ENCODE results near the gene DSN1. TPM values are rescaled to one million over a fixed set of nuclear protein-coding genes. Genes with fewer than 3 reads are reported as not detected.

The DSN1 gene
- polyA plus RNA-seq, 1 of the 3 experiments (the other 2 are of a cell fraction) = 7.3 TPM

DNA sequence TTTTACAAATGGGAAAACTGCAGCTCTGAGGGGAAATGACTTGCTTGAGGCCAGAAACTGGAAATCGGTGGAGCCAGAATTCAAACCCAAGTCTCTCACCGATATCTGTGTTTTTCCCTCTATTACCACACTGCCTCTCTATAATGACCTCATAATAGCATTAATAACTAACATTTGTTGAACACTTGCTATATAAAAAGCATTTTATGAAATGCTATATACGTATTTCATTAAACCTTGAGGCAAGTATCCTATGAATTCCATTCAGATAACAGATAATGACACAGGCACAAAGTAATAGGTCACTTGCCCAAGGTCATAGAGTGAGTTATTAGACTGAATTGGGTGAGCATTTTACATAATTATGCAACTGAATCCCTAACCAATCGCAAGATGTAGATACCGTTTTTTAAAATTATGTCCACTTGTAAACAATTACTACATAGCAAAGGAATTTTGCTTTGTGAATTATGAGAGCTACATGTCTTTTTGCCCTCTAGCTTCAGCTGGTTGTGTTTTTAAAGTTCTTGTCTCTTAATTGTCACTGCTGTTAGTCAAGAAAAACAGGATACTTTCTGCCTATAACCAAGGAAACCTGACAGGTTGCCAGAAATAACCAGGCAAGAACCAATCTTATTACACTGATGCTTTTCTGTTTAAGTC lies 4.7 kb downstream of the DSN1 start (continued):
- TF ChIP-seq, protein P1, sequence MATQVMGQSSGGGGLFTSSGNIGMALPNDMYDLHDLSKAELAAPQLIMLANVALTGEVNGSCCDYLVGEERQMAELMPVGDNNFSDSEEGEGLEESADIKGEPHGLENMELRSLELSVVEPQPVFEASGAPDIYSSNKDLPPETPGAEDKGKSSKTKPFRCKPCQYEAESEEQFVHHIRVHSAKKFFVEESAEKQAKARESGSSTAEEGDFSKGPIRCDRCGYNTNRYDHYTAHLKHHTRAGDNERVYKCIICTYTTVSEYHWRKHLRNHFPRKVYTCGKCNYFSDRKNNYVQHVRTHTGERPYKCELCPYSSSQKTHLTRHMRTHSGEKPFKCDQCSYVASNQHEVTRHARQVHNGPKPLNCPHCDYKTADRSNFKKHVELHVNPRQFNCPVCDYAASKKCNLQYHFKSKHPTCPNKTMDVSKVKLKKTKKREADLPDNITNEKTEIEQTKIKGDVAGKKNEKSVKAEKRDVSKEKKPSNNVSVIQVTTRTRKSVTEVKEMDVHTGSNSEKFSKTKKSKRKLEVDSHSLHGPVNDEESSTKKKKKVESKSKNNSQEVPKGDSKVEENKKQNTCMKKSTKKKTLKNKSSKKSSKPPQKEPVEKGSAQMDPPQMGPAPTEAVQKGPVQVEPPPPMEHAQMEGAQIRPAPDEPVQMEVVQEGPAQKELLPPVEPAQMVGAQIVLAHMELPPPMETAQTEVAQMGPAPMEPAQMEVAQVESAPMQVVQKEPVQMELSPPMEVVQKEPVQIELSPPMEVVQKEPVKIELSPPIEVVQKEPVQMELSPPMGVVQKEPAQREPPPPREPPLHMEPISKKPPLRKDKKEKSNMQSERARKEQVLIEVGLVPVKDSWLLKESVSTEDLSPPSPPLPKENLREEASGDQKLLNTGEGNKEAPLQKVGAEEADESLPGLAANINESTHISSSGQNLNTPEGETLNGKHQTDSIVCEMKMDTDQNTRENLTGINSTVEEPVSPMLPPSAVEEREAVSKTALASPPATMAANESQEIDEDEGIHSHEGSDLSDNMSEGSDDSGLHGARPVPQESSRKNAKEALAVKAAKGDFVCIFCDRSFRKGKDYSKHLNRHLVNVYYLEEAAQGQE (IDR thresholded peaks at IDR 0.05; ENCODE audit: low read depth, low read length) = no peak
- TF ChIP-seq EP300 (IDR thresholded peaks at IDR 0.05; ENCODE audit: borderline replicate concordance in 1 of 2, low read depth in 1 of 2, low read length in 1 of 2) (no peak), JUND (IDR thresholded peaks at IDR 0.05) (no peak), YY1 (IDR thresholded peaks at IDR 0.05; ENCODE audit: low read depth) (no peak)

DNA sequence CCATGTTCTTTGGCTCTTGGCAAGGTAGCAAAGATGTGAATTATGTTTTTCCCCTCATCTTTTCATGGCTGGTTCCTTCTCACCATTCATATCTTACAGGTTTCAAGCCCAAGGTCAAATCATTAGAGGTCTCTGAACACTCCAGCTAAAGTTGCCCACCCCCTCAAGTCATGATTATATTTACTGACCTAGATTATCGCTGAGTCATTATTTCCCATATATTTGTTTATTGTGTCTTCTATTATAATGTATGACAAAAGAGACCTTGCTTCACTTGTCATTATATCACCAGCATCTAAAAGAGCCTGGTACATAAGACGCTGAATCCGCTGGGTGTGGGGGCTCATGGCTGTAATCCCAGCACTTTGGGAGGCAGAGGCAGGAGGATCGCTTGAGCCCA lies 12.4 kb downstream of the DSN1 start:
- no peaks in the 10 kb centered on the region for H4K20me1 ChIP-seq (ENCODE audit: insufficient read depth)
- no peak overlapping the region for H2AFZ ChIP-seq (ENCODE audit: low read depth)
- H3K4me2 ChIP-seq = no peak overlapping the region
- H3F3A ChIP-seq (replicated peaks; ENCODE audit: insufficient read depth) = peaks cover 6% of the 10 kb centered on the region
- 94% methylated on average over 4 of the region's 4 CpGs for WGBS (ENCODE audit: low lambda C conversion rate)
- no peaks in the 10 kb centered on the region for H3K9me3 ChIP-seq
- no peak for DNase-seq
- no peak overlapping the region for H3K4me3 ChIP-seq (ENCODE audit: low read depth in 2 of 2, low read length in 1 of 2)
- H3K79me2 ChIP-seq (ENCODE audit: insufficient read depth) = no peaks in the 10 kb centered on the region
- TF ChIP-seq, protein P2, sequence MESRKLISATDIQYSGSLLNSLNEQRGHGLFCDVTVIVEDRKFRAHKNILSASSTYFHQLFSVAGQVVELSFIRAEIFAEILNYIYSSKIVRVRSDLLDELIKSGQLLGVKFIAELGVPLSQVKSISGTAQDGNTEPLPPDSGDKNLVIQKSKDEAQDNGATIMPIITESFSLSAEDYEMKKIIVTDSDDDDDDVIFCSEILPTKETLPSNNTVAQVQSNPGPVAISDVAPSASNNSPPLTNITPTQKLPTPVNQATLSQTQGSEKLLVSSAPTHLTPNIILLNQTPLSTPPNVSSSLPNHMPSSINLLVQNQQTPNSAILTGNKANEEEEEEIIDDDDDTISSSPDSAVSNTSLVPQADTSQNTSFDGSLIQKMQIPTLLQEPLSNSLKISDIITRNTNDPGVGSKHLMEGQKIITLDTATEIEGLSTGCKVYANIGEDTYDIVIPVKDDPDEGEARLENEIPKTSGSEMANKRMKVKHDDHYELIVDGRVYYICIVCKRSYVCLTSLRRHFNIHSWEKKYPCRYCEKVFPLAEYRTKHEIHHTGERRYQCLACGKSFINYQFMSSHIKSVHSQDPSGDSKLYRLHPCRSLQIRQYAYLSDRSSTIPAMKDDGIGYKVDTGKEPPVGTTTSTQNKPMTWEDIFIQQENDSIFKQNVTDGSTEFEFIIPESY (IDR thresholded peaks at IDR 0.05; ENCODE audit: borderline replicate concordance, low read depth) = no peak
- TF ChIP-seq GATA2 (CRISPR knock-in tag; IDR thresholded peaks at IDR 0.05) (no peak), NFIC (IDR thresholded peaks at IDR 0.05; ENCODE audit: borderline replicate concordance) (no peak), TCF12 (IDR thresholded peaks at IDR 0.05) (no peak), TAF1 (IDR thresholded peaks at IDR 0.05; ENCODE audit: borderline replicate concordance, low read depth, low read length) (no peak), POLR2AphosphoS5 (IDR thresholded peaks at IDR 0.05; ENCODE audit: low read depth, low read length) (no peak), NRF1 (IDR thresholded peaks at IDR 0.05; ENCODE audit: low read depth, low read length) (no peak), EP300 (IDR thresholded peaks at IDR 0.05; ENCODE audit: borderline replicate concordance in 1 of 2, low read depth in 1 of 2, low read length in 1 of 2) (no peak)
- TF ChIP-seq, protein P3, sequence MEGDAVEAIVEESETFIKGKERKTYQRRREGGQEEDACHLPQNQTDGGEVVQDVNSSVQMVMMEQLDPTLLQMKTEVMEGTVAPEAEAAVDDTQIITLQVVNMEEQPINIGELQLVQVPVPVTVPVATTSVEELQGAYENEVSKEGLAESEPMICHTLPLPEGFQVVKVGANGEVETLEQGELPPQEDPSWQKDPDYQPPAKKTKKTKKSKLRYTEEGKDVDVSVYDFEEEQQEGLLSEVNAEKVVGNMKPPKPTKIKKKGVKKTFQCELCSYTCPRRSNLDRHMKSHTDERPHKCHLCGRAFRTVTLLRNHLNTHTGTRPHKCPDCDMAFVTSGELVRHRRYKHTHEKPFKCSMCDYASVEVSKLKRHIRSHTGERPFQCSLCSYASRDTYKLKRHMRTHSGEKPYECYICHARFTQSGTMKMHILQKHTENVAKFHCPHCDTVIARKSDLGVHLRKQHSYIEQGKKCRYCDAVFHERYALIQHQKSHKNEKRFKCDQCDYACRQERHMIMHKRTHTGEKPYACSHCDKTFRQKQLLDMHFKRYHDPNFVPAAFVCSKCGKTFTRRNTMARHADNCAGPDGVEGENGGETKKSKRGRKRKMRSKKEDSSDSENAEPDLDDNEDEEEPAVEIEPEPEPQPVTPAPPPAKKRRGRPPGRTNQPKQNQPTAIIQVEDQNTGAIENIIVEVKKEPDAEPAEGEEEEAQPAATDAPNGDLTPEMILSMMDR (IDR thresholded peaks at IDR 0.05) = no peak
- TF ChIP-seq, protein P1 (IDR thresholded peaks at IDR 0.05; ENCODE audit: low read depth, low read length) = no peak
- TF ChIP-seq, protein P4, sequence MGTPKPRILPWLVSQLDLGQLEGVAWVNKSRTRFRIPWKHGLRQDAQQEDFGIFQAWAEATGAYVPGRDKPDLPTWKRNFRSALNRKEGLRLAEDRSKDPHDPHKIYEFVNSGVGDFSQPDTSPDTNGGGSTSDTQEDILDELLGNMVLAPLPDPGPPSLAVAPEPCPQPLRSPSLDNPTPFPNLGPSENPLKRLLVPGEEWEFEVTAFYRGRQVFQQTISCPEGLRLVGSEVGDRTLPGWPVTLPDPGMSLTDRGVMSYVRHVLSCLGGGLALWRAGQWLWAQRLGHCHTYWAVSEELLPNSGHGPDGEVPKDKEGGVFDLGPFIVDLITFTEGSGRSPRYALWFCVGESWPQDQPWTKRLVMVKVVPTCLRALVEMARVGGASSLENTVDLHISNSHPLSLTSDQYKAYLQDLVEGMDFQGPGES (IDR thresholded peaks at IDR 0.05; ENCODE audit: low read depth, low read length) = no peak
- TF ChIP-seq, protein P5, sequence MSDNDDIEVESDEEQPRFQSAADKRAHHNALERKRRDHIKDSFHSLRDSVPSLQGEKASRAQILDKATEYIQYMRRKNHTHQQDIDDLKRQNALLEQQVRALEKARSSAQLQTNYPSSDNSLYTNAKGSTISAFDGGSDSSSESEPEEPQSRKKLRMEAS (IDR thresholded peaks at IDR 0.05; ENCODE audit: low read depth) = no peak
- CTCF ChIA-PET = no interaction called here
- no peak overlapping the region for H3K27ac ChIP-seq (ENCODE audit: low read depth in 2 of 2, low read length in 1 of 2)
- no peak overlapping the region for H3K9ac ChIP-seq
- H3K27me3 ChIP-seq (ENCODE audit: insufficient read depth) = no peaks in the 10 kb centered on the region
- H3K4me1 ChIP-seq (ENCODE audit: control insufficient read depth in 1 of 2, insufficient read depth in 2 of 2, low read depth in 1 of 2, low read length in 1 of 2) = no peaks in the 10 kb centered on the region
- POLR2A ChIA-PET = no interaction called here
- H3K36me3 ChIP-seq (replicated peaks in 1 of 2; ENCODE audit: control insufficient read depth in 1 of 2, insufficient read depth in 2 of 2, low read length in 1 of 2) = peaks cover 0 to 23% of the 10 kb centered on the region in 2 experiments
- H3K9me2 ChIP-seq = no peaks in the 10 kb centered on the region
